K562 (cell line): Measurements from ENCODE around the gene SLC17A2. TPM values are rescaled to one million over a fixed set of nuclear protein-coding genes. Genes with fewer than 3 reads are reported as not detected.

Experiments used
- AFF1 ChIP-seq, 2 experiments: fragments of 450-650 bp; IDR thresholded peaks; 2 replicates each; pipeline ENCODE4 v1.6.1; 2018; ENCODE audit warnings: mild to moderate bottlenecking in 2 of 2, low read depth in 1 of 2; ENCODE audit not compliant: partially characterized antibody in 2 of 2
- CHD2 ChIP-seq: IDR thresholded peaks from 2 replicates; pipeline ENCODE4 v1.6.1; 2011; ENCODE audit warnings: low read depth, low read length
- HMGN3 ChIP-seq: IDR thresholded peaks from 2 replicates; pipeline ENCODE4 v1.6.1; 2011; ENCODE audit warnings: borderline replicate concordance, low read depth, mild to moderate bottlenecking, mixed read lengths, low read length; ENCODE audit not compliant: insufficient read length; ENCODE audit errors: extremely low read depth
- HNRNPLL ChIP-seq: fragments of 200-400 bp; formaldehyde crosslinking; IDR thresholded peaks from 2 replicates; pipeline ENCODE4 v1.6.1; 2017; ENCODE audit warnings: low read length, low read depth, mild to moderate bottlenecking; ENCODE audit not compliant: poor library complexity, severe bottlenecking
- LEF1 ChIP-seq: fragments of 450-650 bp; IDR thresholded peaks from 2 replicates; pipeline ENCODE4 v1.6.1; 2016; ENCODE audit warnings: mild to moderate bottlenecking
- MBD2 ChIP-seq: sonication (generic); IDR thresholded peaks from 2 replicates; pipeline ENCODE4 v1.6.1; 2016; ENCODE audit warnings: low read depth, borderline replicate concordance
- RBM39 ChIP-seq: fragments of 200-400 bp; formaldehyde crosslinking; optimal IDR thresholded peaks from 2 replicates; pipeline ENCODE3; 2018; ENCODE audit warnings: low read depth, low read length
- REST ChIP-seq, 2 experiments: fragments of 450-650 bp; formaldehyde crosslinking in 1 of 2; IDR thresholded peaks; 2 replicates each; pipeline versions ENCODE4 v1.4.0 to v1.6.1; 2014 to 2020; ENCODE audit warnings: mild to moderate bottlenecking in 2 of 2, borderline replicate concordance in 1 of 2, low read depth in 1 of 2
- SAP30 ChIP-seq: fragments of 200-600 bp; sonication (generic); IDR thresholded peaks from 2 replicates; pipeline ENCODE4 v1.6.1; 2012; ENCODE audit warnings: borderline replicate concordance, low read depth, mild to moderate bottlenecking, moderate library complexity, low read length, control low read depth, inconsistent platforms; ENCODE audit not compliant: insufficient read depth, poor library complexity, severe bottlenecking
- STAT5A ChIP-seq: IDR thresholded peaks from 2 replicates; pipeline ENCODE4 v1.6.1; 2012; ENCODE audit warnings: low read length, inconsistent platforms, borderline replicate concordance
- TCF7L2 ChIP-seq: fragments of 150-350 bp; IDR thresholded peaks from 2 replicates; pipeline ENCODE4 v1.6.1; 2016; ENCODE audit warnings: low read depth, mild to moderate bottlenecking, low read length, moderate library complexity
- TFAP4 ChIP-seq: sonication (generic); formaldehyde crosslinking; IDR thresholded peaks from 2 replicates; pipeline ENCODE4 v1.8.0; 2022; ENCODE audit warnings: missing genetic modification reagents, mild to moderate bottlenecking, moderate library complexity, borderline replicate concordance
- YBX1 ChIP-seq: fragments of 450-650 bp; IDR thresholded peaks from 2 replicates; pipeline ENCODE4 v1.7.1; 2016; ENCODE audit warnings: mild to moderate bottlenecking
- ZC3H11A ChIP-seq: IDR thresholded peaks from 2 replicates; pipeline ENCODE4 v1.6.1; 2012; ENCODE audit warnings: low read depth, low read length, improper control_type of control experiment
- polyA plus RNA-seq, 8 experiments: library from polyadenylated mRNA; depleted of rRNA in 4 of 8; stranded (reverse) in 5 of 8; unstranded in 3 of 8; fragments of >200 nt; fragmentation: Nextera tagmentation in 2 of 8; fragmentation: Illumina TruSeq in 1 of 8; extraction: Ambion mirVana in 2 of 8; extraction: Trizol in 1 of 8; gene quantifications; 2 replicates each; pipeline versions ENCODE4 v1.2.1 to v1.2.3, GENCODE V29; 2011 to 2014; ENCODE audit warnings: inconsistent platforms in 1 of 8, missing spikeins in 1 of 8
- total RNA-seq, 7 experiments: library from RNA; depleted of rRNA in 6 of 7; stranded (reverse); fragments of >200 nt in 6 of 7; fragmentation: Illumina TruSeq in 2 of 7; extraction: Trizol in 2 of 7; gene quantifications; 2 replicates each; pipeline versions ENCODE4 v1.2.1 to v1.2.3, GENCODE V29; 2011 to 2021; ENCODE audit warnings: low replicate concordance in 1 of 7

Gene SLC17A2
- total and polyA plus RNA-seq, 9 of the 15 experiments (the other 6 are each of a cell fraction or from before 2014, with no cell fraction given): not detected

- no peak for TF ChIP-seq AFF1 (IDR thresholded peaks at IDR 0.05; ENCODE audit: low read depth in 1 of 2, partially characterized antibody in 2 of 2)
- TF ChIP-seq CHD2: no peak
- no peak for TF ChIP-seq REST (IDR thresholded peaks at IDR 0.05; ENCODE audit: borderline replicate concordance)
- TF ChIP-seq REST (CRISPR knock-in tag; IDR thresholded peaks at IDR 0.05; ENCODE audit: low read depth): no peak
- no peak for TF ChIP-seq ZC3H11A
- TF ChIP-seq HNRNPLL: no peak
- no peak for TF ChIP-seq TFAP4 (CRISPR knock-in tag)
- TF ChIP-seq MBD2: no peak
- TF ChIP-seq TCF7L2: no peak
- TF ChIP-seq SAP30: no peak
- no peak for TF ChIP-seq RBM39
- peak; percentile 27; the same call in 1 of the 2 replicates for TF ChIP-seq STAT5A
- no peak for TF ChIP-seq YBX1
- TF ChIP-seq HMGN3: no peak
- peak; percentile 49; the same call in 1 of the 2 replicates for TF ChIP-seq LEF1
Measured at GRCh38 chr6:25866011-25866410, 64.5 kb downstream of the SLC17A2 start (continued).
